K562 (cell line): Measurements from ENCODE around the gene ODC1.

Experiments
- ATF2 ChIP-seq: sonication (generic); formaldehyde crosslinking; IDR thresholded peaks from 2 replicates; pipeline ENCODE4 v1.8.1; 2022; ENCODE audit warnings: missing genetic modification reagents
- ATF3 ChIP-seq, 2 experiments: fragments of 450-650 bp in 1 of 2; sonication (generic) in 1 of 2; formaldehyde crosslinking in 1 of 2; IDR thresholded peaks in 1 of 2; conservative IDR thresholded peaks in 1 of 2; 2 replicates each; pipeline versions ENCODE4 v1.6.1 to v1.8.1; 2016 to 2023; ENCODE audit warnings: mild to moderate bottlenecking in 2 of 2, moderate library complexity in 2 of 2, inconsistent platforms in 1 of 2, missing genetic modification reagents in 1 of 2
- CTCF ChIP-seq, 3 experiments: IDR thresholded peaks in 2 of 3; conservative IDR thresholded peaks in 1 of 3; 2 replicates each; pipeline ENCODE4 v1.5.1; 2011 to 2012; ENCODE audit warnings: low read length in 3 of 3, mild to moderate bottlenecking in 3 of 3, control low read depth in 2 of 3, improper control_type of control experiment in 1 of 3, inconsistent platforms in 1 of 3, low read depth in 1 of 3, mixed read lengths in 1 of 3, moderate library complexity in 1 of 3; ENCODE audit not compliant: insufficient read depth in 2 of 3
- ETV6 ChIP-seq, 3 experiments: fragments of 150-350 bp in 1 of 3; sonication (generic) in 1 of 3; formaldehyde crosslinking in 1 of 3; IDR thresholded peaks; 2 replicates each; pipeline versions ENCODE4 v1.6.1 to v1.8.0; 2014 to 2022; ENCODE audit warnings: borderline replicate concordance in 2 of 3, low read depth in 2 of 3, antibody characterized with exemption in 1 of 3, low read length in 1 of 3, mild to moderate bottlenecking in 1 of 3, missing genetic modification reagents in 1 of 3
- FOXA3 ChIP-seq, 2 experiments: fragments of 450-650 bp in 1 of 2; sonication (generic) in 1 of 2; formaldehyde crosslinking; IDR thresholded peaks in 1 of 2; conservative IDR thresholded peaks in 1 of 2; 2 replicates each; pipeline versions ENCODE4 v1.4.0 to v1.8.0; 2020 to 2022; ENCODE audit warnings: mild to moderate bottlenecking in 2 of 2, missing genetic modification reagents in 1 of 2
- MTA2 ChIP-seq: fragments of 450-650 bp; IDR thresholded peaks from 2 replicates; pipeline ENCODE4 v1.6.1; 2016; ENCODE audit warnings: low read depth
- NFRKB ChIP-seq: fragments of 450-650 bp; IDR thresholded peaks from 2 replicates; pipeline ENCODE4 v1.6.1; 2016; ENCODE audit warnings: low read depth
- PREB ChIP-seq: sonication (generic); formaldehyde crosslinking; IDR thresholded peaks from 2 replicates; pipeline ENCODE4 v1.8.1; 2023; ENCODE audit warnings: mild to moderate bottlenecking, missing genetic modification reagents
- RHOXF2B ChIP-seq: fragments of 250-450 bp; sonication (Bioruptor Pico); conservative IDR thresholded peaks from 2 replicates; pipeline ENCODE4 v1.5.1; 2021
- TEAD4 ChIP-seq, 2 experiments: sonication (generic) in 1 of 2; formaldehyde crosslinking in 1 of 2; IDR thresholded peaks; 2 replicates each; pipeline versions ENCODE4 v1.6.1 to v1.8.0; 2012 to 2022; ENCODE audit warnings: borderline replicate concordance in 1 of 2, inconsistent platforms in 1 of 2, low read length in 1 of 2, mild to moderate bottlenecking in 1 of 2, missing genetic modification reagents in 1 of 2
- UBTF ChIP-seq, 2 experiments: IDR thresholded peaks; 2 replicates each; pipeline ENCODE4 v1.6.1; 2012; ENCODE audit warnings: improper control_type of control experiment in 2 of 2, low read depth in 2 of 2, low read length in 2 of 2, borderline replicate concordance in 1 of 2
- ZNF274 ChIP-seq: IDR thresholded peaks from 2 replicates; pipeline ENCODE4 v1.6.1; 2011; ENCODE audit warnings: low read depth, mild to moderate bottlenecking, low read length, moderate library complexity, borderline replicate concordance
- ZNF75A ChIP-seq: fragments of 450-650 bp; formaldehyde crosslinking; IDR thresholded peaks from 2 replicates; pipeline ENCODE4 v1.4.0; 2020; ENCODE audit warnings: mild to moderate bottlenecking
- ZNF764 ChIP-seq: fragments of 250-450 bp; sonication (Bioruptor Pico); IDR thresholded peaks from 2 replicates; pipeline ENCODE4 v1.4.0; 2020; ENCODE audit warnings: low read depth, mild to moderate bottlenecking, moderate library complexity

GRCh38 chr2:10407432-10407831, 40.7 kb downstream of the ODC1 start:
- no peak for TF ChIP-seq ETV6 (IDR thresholded peaks at IDR 0.05; ENCODE audit: borderline replicate concordance in 1 of 2, low read depth in 2 of 2, low read length in 1 of 2)
- no peak for TF ChIP-seq ETV6 (CRISPR knock-in tag; IDR thresholded peaks at IDR 0.05; ENCODE audit: borderline replicate concordance)
- no peak for TF ChIP-seq NFRKB
- no peak for TF ChIP-seq TEAD4 (IDR thresholded peaks at IDR 0.05; ENCODE audit: low read length)
- TF ChIP-seq TEAD4 (CRISPR knock-in tag; IDR thresholded peaks at IDR 0.05; ENCODE audit: borderline replicate concordance): no peak
- no peak for TF ChIP-seq PREB (CRISPR knock-in tag)
- TF ChIP-seq UBTF (IDR thresholded peaks at IDR 0.05; ENCODE audit: borderline replicate concordance in 1 of 2, low read depth in 2 of 2, low read length in 2 of 2): no peak
- TF ChIP-seq MTA2: no peak
- no peak for TF ChIP-seq CTCF (IDR thresholded peaks at IDR 0.05 in 2 of 3, conservative IDR thresholded peaks at IDR 0.05 in 1 of 3; ENCODE audit: insufficient read depth in 2 of 3, low read depth in 1 of 3, low read length in 3 of 3)
- no peak for TF ChIP-seq FOXA3 (CRISPR knock-in tag; conservative IDR thresholded peaks at IDR 0.05 in 1 of 2, IDR thresholded peaks at IDR 0.05 in 1 of 2)
- no peak for TF ChIP-seq ZNF274
- TF ChIP-seq RHOXF2B (CRISPR knock-in tag): no peak
- TF ChIP-seq ATF3 (IDR thresholded peaks at IDR 0.05): no peak
- TF ChIP-seq ATF3 (CRISPR knock-in tag; conservative IDR thresholded peaks at IDR 0.05): no peak
- TF ChIP-seq ZNF764 (CRISPR knock-in tag): no peak
- TF ChIP-seq ZNF75A (CRISPR knock-in tag): no peak
- no peak for TF ChIP-seq ATF2 (CRISPR knock-in tag)
